PFSK-1 (cell line): ENCODE data around the gene CALML5.

Experiments used
- FOXP2 ChIP-seq: optimal IDR thresholded peaks from 2 replicates; pipeline ENCODE3; 2011; ENCODE audit warnings: borderline replicate concordance, control low read depth, inconsistent platforms; ENCODE audit not compliant: insufficient read depth; ENCODE audit errors: extremely low read length, extremely low read depth
- POLR2AphosphoS5 ChIP-seq: IDR thresholded peaks from 2 replicates; pipeline ENCODE4 v1.6.1; 2012; ENCODE audit warnings: low read depth, mild to moderate bottlenecking, control low read depth, low read length, moderate library complexity
- REST ChIP-seq, 2 experiments: IDR thresholded peaks; 2 replicates each; pipeline versions ENCODE4 v1.6.1 to v1.8.0; 2011 to 2012; ENCODE audit warnings: low read depth in 2 of 2, low read length in 2 of 2, control low read depth in 1 of 2, inconsistent platforms in 1 of 2, mild to moderate bottlenecking in 1 of 2, moderate library complexity in 1 of 2; ENCODE audit not compliant: insufficient read depth in 1 of 2
- SIN3A ChIP-seq: IDR thresholded peaks from 2 replicates; pipeline ENCODE4 v1.6.1; 2012; ENCODE audit warnings: mild to moderate bottlenecking, low read length, moderate library complexity, borderline replicate concordance; ENCODE audit not compliant: insufficient read depth
- TAF1 ChIP-seq: IDR thresholded peaks from 2 replicates; pipeline ENCODE4 v1.6.1; 2012; ENCODE audit warnings: low read length, control low read depth, borderline replicate concordance; ENCODE audit not compliant: insufficient read depth

The CALML5 gene

GRCh38 chr10:5538446-5538845, 39.1 kb upstream of the CALML5 start:
- TF ChIP-seq TAF1 (no peak), SIN3A (no peak), REST (IDR thresholded peaks at IDR 0.05; ENCODE audit: insufficient read depth in 1 of 2, low read depth in 2 of 2, low read length in 2 of 2) (no peak), POLR2AphosphoS5 (no peak)

DNA sequence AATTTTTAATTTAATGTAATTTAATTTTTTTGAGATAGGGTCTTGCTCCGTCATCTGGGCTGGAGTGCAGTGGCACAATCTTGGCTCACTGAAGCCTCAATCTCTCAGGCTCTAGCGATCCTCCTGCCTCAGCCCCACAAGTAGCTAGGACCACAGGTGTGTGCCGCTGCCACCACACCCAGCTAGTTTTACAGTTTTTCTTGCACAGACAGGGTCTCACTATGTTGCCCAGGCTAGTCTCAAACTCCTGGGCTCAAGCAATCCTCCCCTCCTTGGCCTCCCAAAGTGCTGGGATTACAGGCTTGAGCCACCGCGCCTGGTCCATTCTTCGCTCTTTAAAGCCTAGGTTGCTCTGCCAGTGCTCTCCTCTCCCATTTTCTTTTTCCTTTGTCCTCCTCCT, 38.3 kb upstream of the CALML5 start:
- TF ChIP-seq SIN3A (no peak), REST (IDR thresholded peaks at IDR 0.05; ENCODE audit: insufficient read depth in 1 of 2, low read depth in 2 of 2, low read length in 2 of 2) (no peak), POLR2AphosphoS5 (no peak)

DNA sequence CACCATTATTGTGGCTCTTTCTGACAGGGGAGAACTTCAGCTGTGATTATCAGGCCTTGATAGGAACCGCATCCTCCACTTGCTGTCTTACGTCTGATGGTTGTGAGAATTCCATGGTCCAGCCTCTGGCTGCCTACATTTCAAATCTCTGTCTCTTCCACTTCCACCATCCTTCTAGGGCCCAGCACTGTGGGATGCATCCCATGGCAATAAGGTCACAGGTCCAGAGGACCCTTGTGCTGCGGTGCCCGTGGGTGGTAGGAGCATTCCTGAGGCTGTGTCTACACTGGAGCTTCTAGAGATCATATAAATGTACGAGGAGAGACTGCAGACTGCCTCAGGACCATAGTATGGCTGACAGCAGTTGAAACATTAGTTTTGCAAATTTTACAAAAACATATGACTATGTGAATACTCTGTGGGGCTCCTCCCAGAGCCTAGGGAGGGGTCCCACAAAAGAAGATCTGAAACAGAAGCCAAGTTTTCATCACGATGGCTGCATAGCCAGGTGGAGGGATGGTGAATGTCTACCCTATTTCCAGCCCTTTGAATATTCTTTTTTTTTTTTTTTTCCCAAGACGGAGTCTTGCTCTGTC, 37.2 kb upstream of the CALML5 start:
- TF ChIP-seq POLR2AphosphoS5 (no peak), REST (IDR thresholded peaks at IDR 0.05; ENCODE audit: insufficient read depth in 1 of 2, low read depth in 2 of 2, low read length in 2 of 2) (no peak), FOXP2 (no peak), SIN3A (no peak)

DNA sequence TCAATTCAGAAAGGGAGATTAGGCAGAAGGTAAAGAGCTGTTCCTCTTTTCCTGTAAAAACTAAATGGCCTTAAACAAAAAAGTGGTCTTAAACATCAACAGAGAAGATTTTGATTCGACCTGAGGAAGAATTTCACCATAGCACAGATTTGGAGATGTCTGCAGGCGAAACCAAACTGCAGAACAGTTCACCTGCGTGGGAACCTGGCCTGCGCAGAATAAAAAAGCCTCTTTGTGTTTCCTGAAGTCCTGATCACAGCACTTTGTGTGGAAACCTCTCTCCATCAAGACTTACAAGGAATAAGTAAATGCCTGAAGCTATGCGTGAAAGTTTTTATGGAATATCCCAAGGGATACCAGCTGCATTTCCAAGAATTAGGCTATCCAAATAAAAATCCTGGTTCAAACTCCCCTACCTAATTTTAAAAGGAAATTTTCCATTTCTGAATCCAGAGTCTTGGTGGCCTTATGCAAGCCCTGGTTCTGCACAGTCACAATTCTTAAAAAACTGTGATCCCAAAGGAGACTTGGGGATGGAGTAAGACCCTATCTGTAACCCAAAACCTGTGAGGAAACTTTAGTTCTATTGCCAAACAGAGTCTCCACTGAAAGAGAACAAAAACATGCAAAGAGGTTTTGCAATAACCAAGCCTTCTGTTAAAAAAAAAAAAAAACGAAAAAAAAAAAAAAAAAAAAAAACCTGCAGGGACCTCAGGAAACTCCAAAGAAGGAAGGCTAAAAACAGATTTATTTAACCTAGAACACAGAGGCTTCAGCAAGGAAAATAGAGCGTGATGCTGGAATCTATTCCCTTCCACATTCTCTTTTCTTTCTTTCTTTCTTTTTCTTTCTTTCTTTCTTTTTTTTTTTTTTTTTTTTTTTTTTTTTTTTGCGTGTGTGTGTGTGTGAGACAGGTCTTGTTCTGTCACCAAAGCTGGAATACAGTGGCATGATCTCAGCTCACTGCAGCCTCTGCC, 35.8 kb upstream of the CALML5 start:
- TF ChIP-seq SIN3A = no peak
- no peak for TF ChIP-seq REST (IDR thresholded peaks at IDR 0.05; ENCODE audit: insufficient read depth in 1 of 2, low read depth in 2 of 2, low read length in 2 of 2)
- TF ChIP-seq TAF1 = no peak
- no peak for TF ChIP-seq POLR2AphosphoS5
- no peak for TF ChIP-seq FOXP2
